ENCODE measurements around the gene CEP170. TPM values are rescaled to one million over a fixed set of nuclear protein-coding genes. Genes with fewer than 3 reads are reported as not detected.

CEP170 gene
- total RNA-seq, 1 donor from 2014 or later: 44.7 TPM

GRCh38 chr1:243270097-243270864, 15.2 kb upstream of the CEP170 start:
- intact Hi-C loops (cut with DNase I): no loop called here
- ATAC-seq: peak; percentile 31

DNA sequence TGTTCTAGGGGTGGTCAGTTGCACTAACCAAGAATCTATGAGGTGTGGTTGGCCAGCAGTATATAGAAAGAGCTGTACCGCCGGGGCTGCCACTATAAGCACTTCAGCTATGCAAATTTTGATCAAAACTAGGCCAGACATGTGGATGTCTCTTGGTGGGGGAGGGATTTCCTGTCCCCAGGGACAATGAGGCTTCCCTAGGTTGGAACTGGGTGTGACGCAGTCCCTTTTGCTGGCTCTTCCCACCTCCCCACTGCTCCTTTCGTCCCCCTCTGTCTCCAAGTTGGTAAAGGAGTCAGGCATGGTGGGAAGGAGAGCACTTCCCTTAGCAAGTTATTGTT, 14.3 kb upstream of the CEP170 start:
- ATAC-seq (no peak), DNase-seq (ENCODE audit: missing footprints) (no peak)
- intact Hi-C loops (cut with DNase I): no loop called here

More at GRCh38 chr1:243270097-243270864, 15.2 kb upstream of the CEP170 start:
- DNase-seq (ENCODE audit: missing footprints): no peak

- DNase-seq (ENCODE audit: missing footprints): no peak
- intact Hi-C loops (cut with DNase I): no loop called here
- ATAC-seq: peak; percentile 33
Observed at GRCh38 chr1:243268751-243269460, 13.8 kb upstream of the CEP170 start.

- intact Hi-C loops (cut with DNase I): no loop called here
- ATAC-seq: no peak
- DNase-seq (ENCODE audit: missing footprints): no peak
Observed at GRCh38 chr1:243267914-243268653, 13.0 kb upstream of the CEP170 start.

DNA sequence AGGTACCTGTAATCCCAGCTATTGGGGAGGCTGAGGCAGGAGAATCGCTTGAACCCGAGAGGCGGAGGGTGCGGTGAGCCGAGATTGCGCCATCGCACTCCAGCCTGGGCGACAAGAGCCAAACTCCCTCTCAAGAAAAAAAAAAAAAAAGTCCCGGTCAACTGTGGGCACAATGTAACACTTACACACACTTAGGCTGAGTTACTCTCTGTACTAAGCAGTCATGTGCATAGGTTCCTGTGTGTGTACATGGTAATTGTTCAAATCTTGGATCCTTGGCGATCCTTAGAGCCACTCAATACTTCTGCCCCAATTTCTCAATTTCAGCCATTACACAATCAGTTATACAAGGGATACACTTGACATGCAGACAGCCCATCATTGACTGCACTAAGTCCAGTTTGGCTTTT, 12.4 kb upstream of the CEP170 start:
- DNase-seq (ENCODE audit: missing footprints) (no peak), ATAC-seq (no peak)
- intact Hi-C loops (cut with DNase I): no loop called here

- intact Hi-C loops (cut with DNase I): no loop called here
- ATAC-seq (no peak), DNase-seq (ENCODE audit: missing footprints) (no peak)
Observed at GRCh38 chr1:243266231-243266630, 11.2 kb upstream of the CEP170 start.

DNA sequence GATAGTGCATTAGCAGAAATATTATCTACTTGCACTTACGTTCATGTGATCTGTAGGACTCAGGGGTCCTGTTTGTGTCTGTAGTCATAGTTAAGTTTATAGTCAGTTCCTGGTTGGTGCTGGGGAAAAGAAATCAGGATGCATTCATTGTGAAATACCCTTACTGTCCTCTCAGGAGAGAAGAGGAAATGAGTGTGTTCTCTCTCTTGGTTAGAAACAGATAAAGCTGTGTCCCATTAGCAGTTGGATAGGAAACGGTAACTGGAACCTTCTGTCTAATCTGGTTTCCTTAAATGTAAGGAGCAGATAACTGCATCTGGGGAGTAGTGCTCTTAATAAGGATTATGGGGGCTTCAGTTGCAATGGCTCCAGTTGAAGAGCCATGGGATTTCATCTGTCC, 9.6 kb upstream of the CEP170 start:
- intact Hi-C loops (cut with DNase I): no loop called here
- ATAC-seq (peak; percentile 51), DNase-seq (ENCODE audit: missing footprints) (no peak)

DNA sequence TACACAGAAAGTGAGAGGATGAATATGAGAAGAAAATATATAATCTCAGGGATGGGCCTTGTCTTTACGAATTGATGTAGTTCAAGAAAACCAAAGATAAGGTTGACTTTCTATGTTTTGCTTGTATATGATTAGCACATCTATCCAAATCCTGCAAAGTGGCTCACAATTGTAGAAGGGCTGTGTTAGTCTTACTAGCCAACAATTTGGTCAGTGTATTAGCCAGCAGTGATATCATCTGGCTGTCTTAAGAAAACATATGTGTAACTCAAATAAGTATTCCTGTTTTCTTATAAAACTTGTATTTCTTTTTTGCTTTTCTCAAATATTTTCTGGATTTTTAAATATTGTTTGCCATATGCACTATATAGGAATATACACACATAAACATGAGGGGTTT, 6.3 kb upstream of the CEP170 start:
- intact Hi-C loops (cut with DNase I): no loop called here
- DNase-seq (ENCODE audit: missing footprints) (no peak), ATAC-seq (no peak)

DNA sequence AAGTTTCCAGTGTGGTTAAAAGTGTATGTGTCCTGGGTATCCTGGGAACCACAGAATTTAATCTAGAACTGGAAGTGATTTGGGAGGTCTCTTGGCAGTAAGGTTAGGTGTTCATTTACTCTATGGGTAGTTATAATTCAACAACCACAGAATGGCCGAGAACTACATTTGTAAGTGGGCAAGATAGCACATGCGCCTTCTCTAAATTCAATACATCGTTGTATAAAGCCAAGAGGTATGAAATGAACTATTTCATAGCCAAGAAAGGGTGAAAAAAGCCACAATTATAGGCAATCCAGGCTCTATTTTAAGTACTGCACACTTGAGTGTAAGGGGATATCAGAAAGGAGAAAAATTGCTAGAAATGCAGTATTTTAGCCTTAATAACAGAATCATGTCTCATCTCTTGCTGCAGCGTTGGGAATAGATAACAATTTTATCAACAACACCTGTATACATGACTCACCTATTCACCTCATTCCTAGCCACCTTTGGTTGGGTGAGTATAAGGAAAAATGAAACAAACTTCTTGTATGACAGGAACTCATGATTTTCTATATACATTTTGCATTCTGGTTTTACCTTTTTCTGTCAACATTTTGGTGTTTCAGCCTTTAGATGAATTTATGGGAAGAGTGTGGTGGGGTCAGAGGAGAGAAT, 5.3 kb upstream of the CEP170 start:
- DNase-seq (ENCODE audit: missing footprints): no peak
- ATAC-seq: no peak
- intact Hi-C loops (cut with DNase I): no loop called here

DNA sequence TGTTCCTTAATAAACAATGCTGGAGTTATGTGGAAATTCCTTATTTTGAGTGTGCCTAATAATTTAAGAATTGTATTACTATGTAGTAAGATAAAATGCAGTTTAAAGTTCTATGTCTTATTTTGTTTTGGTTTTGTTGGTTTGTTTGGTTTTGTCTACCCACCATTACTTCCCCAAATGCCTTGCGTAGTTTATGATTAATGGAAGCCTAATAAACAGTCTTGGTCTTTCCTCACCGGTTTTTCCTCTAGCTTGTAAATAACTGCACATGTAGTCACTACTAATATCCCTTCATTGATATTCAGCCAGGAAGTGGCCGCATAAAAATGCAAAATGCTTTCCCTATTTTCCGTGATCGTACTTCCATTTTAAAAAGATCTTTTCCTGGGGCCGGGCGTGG, 3.6 kb upstream of the CEP170 start:
- ATAC-seq (no peak), DNase-seq (ENCODE audit: missing footprints) (no peak)
- intact Hi-C loops (cut with DNase I): loop anchor here (5.0 to 10.0 kb wide), 2 partner anchors 54 to 1194 kb away; partner anchors contain the start of gene ADSS2

DNA sequence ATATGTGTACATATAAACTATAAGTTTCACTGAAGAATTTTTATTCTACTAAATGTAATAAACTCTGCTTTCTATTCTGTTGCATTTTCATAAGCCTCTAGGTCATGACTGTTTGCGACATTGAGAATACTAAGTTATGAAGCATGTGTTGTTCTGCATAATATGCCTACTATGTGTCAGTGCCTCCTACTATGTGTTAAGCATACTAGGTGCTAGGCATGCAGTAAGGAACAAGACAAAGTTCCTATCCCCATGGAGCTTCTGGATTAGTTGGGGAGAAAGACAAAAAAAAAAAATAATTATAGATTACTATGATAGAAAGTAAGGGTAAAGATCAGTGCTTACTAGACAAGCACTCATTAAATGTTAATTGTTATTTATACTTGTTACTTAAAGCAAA, 2.1 kb upstream of the CEP170 start:
- intact Hi-C loops (cut with DNase I): loop anchor here (5.0 to 10.0 kb wide), 2 partner anchors 52 to 1195 kb away; partner anchors contain the start of gene ADSS2
- no peak for ATAC-seq

DNA sequence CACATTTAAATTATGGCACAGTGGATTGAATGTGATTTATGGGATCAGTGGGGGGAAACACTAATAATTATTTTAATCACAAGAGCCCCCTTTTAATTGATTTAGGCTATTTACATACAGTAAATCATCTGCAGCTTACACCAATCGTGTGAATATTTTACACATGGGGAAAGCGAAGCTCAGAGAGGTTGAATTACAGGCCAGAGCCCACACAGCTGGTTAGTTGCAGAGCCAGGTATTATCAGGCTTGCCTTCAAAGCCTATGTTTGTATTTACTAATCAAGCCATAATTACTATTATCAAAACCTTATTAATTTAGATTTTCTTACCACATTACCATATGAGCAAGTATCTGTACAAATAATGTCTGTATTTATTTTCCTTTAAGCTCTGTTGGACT, 1.5 kb upstream of the CEP170 start:
- no peak for DNase-seq (ENCODE audit: missing footprints)
- ATAC-seq: no peak
- intact Hi-C loops (cut with DNase I): loop anchor here (5.0 to 10.0 kb wide), 2 partner anchors 52 to 1196 kb away; partner anchors contain the start of gene ADSS2

More for the DNA sequence above, 2.1 kb upstream of the CEP170 start:
- DNase-seq (ENCODE audit: missing footprints): no peak

DNA sequence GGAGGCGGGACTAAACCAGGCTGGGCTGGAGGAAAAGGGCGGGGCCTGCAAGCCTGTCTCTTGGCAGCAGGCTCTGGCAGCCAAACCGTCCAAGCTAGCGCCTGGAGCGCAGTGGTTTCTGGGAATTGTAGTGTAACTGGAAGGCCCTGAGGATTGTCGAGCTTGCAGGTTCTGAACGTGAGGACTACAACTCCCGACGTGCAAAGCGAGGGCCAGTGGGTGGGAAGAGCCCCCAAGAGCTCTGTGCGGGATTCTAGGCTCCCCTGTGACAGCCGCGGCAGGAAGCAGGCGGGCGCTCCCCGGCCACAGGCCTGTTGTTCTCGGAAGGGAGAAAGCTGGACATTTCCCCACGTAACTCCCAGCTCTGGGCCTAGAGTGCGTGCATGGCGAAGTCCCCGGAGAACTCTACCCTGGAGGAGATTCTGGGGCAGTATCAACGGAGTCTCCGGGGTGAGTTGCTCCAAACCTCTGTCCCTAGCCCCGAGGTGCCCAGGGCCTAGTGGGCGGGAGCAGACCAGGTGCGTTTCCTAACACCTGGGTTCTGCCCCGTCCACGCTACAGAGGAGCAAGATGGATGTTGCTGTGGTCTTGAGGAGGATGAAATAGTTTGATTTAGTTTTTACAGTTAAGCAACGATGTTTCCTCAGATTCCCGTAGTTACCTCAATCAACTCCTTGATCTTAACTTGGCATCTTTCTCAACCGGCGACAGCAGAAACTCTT, 871 bp upstream of the CEP170 start, which contains the start of gene SDCCAG8:
SDCCAG8 (plus strand) TSS at position 251 of the 722 bp plus-strand sequence; CDS start at position 384, 133 bp downstream.
- ATAC-seq: peak; percentile 96
- DNase-seq (ENCODE audit: missing footprints): peak; percentile 98
- intact Hi-C loops (cut with DNase I): loop anchor here (2.0 to 10.0 kb wide), 3 partner anchors 51 to 1196 kb away; partner anchors contain the start of gene ADSS2

DNA sequence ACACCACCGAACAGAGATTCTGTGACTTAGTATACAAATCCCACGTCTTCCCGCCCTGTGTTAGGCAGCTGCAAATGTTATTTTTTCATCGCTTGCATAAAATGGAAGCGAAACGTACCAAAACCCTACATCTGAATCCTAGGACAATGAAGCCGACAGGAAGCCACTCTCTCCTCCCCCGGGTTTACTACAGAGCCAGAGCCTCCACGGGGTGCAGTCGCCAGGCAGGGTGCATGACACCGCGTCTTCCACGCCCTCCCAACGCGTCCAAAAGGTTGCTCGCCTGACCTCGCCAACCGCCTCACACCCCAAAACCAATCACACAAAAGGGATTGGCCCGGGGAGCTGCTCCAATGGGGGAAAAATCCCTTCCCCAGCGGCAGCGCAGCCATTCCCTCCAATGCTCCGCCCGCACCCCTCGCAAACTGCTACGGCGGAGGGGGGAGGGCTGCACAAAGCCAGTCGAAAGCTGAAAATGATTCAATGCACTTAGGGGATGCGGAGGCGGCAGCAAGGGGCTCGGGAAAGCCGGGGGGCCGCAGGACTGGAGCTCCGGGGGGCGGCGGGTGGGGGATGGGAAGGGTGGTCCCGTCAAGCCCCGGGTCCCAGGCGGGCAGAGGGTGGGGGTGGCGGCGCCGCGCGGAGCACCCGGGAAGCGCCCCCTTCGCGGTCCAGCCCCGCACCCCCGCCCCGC, 701 bp downstream of the CEP170 start:
- DNase-seq (ENCODE audit: missing footprints) (peak; percentile 86), ATAC-seq (peak; percentile 17)
- intact Hi-C loops (cut with DNase I): loop anchor here (2.0 to 10.0 kb wide), 2 partner anchors 50 to 794 kb away; no protein-coding TSS in a partner anchor

GRCh38 chr1:243253926-243254232, 1.2 kb downstream of the CEP170 start:
- intact Hi-C loops (cut with DNase I): loop anchor here (2.0 to 10.0 kb wide), 2 partner anchors 49 to 795 kb away; no protein-coding TSS in a partner anchor
- ATAC-seq (no peak), DNase-seq (ENCODE audit: missing footprints) (no peak)

DNA sequence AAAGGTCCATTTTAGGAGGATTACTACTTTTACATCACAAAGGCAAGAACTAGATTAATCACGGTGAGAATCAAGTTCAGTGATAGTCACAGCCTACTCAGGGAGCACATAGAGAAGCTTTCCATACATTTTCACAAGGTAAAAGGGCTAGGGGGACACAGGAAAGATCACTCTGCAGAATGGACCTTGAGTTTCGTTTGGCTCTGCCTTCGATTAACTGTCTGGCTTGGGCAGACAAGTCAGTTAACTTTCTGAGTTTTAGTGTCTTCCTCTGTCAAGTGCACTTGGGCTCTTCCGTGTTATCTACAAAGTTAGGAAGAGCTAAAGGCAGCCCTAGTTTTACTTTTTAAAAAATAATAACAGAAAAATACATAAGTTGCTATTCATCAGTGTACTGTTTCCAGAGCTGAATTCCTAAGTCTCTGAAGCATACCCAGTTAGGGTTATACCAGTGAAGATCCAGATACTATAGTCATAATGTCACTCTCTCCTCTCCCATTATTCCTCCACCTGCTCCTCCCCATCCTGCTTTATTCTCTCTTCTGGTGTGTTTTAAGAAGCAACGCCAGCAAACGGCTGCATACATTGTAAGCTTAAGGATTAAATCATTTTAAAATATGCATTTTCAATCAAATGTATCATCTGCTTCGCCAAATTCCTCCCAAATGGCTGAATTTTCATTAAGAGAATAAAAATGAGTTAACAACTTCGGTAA, 1.7 kb downstream of the CEP170 start:
- intact Hi-C loops (cut with DNase I): loop anchor here (10.0 kb wide), 1 partner anchor 49 kb away; no protein-coding TSS in a partner anchor
- DNase-seq (ENCODE audit: missing footprints): no peak
- no peak for ATAC-seq

DNA sequence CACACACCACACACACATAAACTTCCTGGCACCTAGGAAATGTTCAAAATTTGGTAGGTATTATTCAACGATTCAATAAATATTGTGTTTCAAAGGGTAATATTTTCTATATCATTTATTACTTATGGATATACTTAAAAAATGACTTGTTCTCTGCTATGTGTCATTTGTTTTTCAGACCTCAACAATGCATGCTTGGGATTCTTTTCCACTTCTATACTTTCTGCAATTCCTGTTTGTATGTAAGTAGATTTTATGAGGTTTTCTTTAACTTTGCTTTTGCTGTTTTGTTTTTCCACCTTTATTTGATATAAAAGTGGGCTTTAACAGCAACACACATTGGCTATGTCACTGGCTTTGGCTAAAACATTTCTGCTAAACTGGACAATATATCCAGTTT, 3.5 kb downstream of the CEP170 start:
- intact Hi-C loops (cut with DNase I): loop anchor here (10.0 kb wide), 1 partner anchor 47 kb away; no protein-coding TSS in a partner anchor
- ATAC-seq: no peak
- no peak for DNase-seq (ENCODE audit: missing footprints)

Measured in Right ventricle myocardium inferior (tissue), 1 donor.